Ishikawa (cell line): ENCODE data around the gene TTLL10.

ENCODE experiments used
- CEBPB ChIP-seq: IDR thresholded peaks from 2 replicates; pipeline ENCODE4 v1.6.1; 2012
- CREB1 ChIP-seq: IDR thresholded peaks from 2 replicates; pipeline ENCODE4 v1.6.1; 2012; ENCODE audit warnings: low read depth
- EGR1 ChIP-seq: IDR thresholded peaks from 2 replicates; pipeline ENCODE4 v1.6.1; 2012
- EP300 ChIP-seq: IDR thresholded peaks from 2 replicates; pipeline ENCODE4 v1.6.1; 2012; ENCODE audit warnings: borderline replicate concordance
- FOXM1 ChIP-seq: IDR thresholded peaks from 2 replicates; pipeline ENCODE4 v1.6.1; 2012; ENCODE audit warnings: low read depth, borderline replicate concordance
- MAX ChIP-seq: IDR thresholded peaks from 2 replicates; pipeline ENCODE4 v1.6.1; 2012
- NFIC ChIP-seq: IDR thresholded peaks from 2 replicates; pipeline ENCODE4 v1.6.1; 2012
- RAD21 ChIP-seq: IDR thresholded peaks from 2 replicates; pipeline ENCODE4 v1.6.1; 2012; ENCODE audit warnings: low read depth
- REST ChIP-seq: IDR thresholded peaks from 2 replicates; pipeline ENCODE4 v1.6.1; 2012; ENCODE audit warnings: low read depth, mild to moderate bottlenecking
- TAF1 ChIP-seq: IDR thresholded peaks from 2 replicates; pipeline ENCODE4 v1.6.1; 2012; ENCODE audit warnings: low read depth, mild to moderate bottlenecking
- TCF12 ChIP-seq: IDR thresholded peaks from 2 replicates; pipeline ENCODE4 v1.6.1; 2012; ENCODE audit warnings: low read depth
- TEAD4 ChIP-seq: IDR thresholded peaks from 2 replicates; pipeline ENCODE4 v1.6.1; 2012
- USF1 ChIP-seq: IDR thresholded peaks from 2 replicates; pipeline ENCODE4 v1.6.1; 2012
- YY1 ChIP-seq: IDR thresholded peaks from 2 replicates; pipeline ENCODE4 v1.6.1; 2012; ENCODE audit warnings: low read depth
- ZBTB7A ChIP-seq: IDR thresholded peaks from 2 replicates; pipeline ENCODE4 v1.6.1; 2012; ENCODE audit warnings: low read depth

The TTLL10 gene

GRCh38 chr1:1206966-1207531 lies 33.4 kb downstream of the TTLL10 start:
- no peak for TF ChIP-seq TEAD4
- no peak for TF ChIP-seq TAF1
- no peak for TF ChIP-seq REST
- TF ChIP-seq FOXM1, result no peak
- TF ChIP-seq RAD21, result no peak
- TF ChIP-seq CEBPB, result no peak
- no peak for TF ChIP-seq MAX
- no peak for TF ChIP-seq EP300
- no peak for TF ChIP-seq EGR1
- no peak for TF ChIP-seq TCF12
- TF ChIP-seq CREB1, result no peak

- TF ChIP-seq EP300, result no peak
- TF ChIP-seq ZBTB7A, result no peak
- no peak for TF ChIP-seq TAF1
- no peak for TF ChIP-seq RAD21
- no peak for TF ChIP-seq USF1
- no peak for TF ChIP-seq FOXM1
- no peak for TF ChIP-seq TCF12
- TF ChIP-seq MAX, result no peak
- no peak for TF ChIP-seq NFIC
- TF ChIP-seq CEBPB, result no peak
- TF ChIP-seq EGR1, result no peak
- TF ChIP-seq CREB1, result no peak
- no peak for TF ChIP-seq REST
- no peak for TF ChIP-seq TEAD4
- no peak for TF ChIP-seq YY1
These were observed 33.9 kb downstream of the TTLL10 start for GRCh38 chr1:1207571-1207892.

- no peak for TF ChIP-seq TEAD4
- no peak for TF ChIP-seq CREB1
- TF ChIP-seq TCF12, result no peak
- TF ChIP-seq FOXM1, result no peak
- no peak for TF ChIP-seq EGR1
These were observed 35.2 kb downstream of the TTLL10 start for GRCh38 chr1:1208713-1209433.

GRCh38 chr1:1210726-1211540 lies 37.3 kb downstream of the TTLL10 start:
- no peak for TF ChIP-seq MAX

GRCh38 chr1:1211541-1212441 lies 38.1 kb downstream of the TTLL10 start:
- no peak for TF ChIP-seq TAF1
- TF ChIP-seq ZBTB7A, result peak; percentile 32; the same call in 1 of the 2 replicates

GRCh38 chr1:1212780-1213344 lies 39.2 kb downstream of the TTLL10 start:
- TF ChIP-seq EP300 (no peak), MAX (no peak), CREB1 (no peak), CEBPB (no peak), REST (no peak), TEAD4 (no peak), RAD21 (no peak), USF1 (no peak), TAF1 (no peak)
